Measurements from ENCODE around the gene AZI2.

GRCh38 chr3:28348629-28349468, at the start of gene AZI2, which contains the start of gene ZCWPW2:
- TF ChIP-seq SUZ12 (IDR thresholded peaks at IDR 0.05; ENCODE audit: unreplicated experiment) (no peak), EP300 (IDR thresholded peaks at IDR 0.05; ENCODE audit: borderline replicate concordance in 1 of 2, control insufficient read depth in 1 of 2, low read depth in 2 of 2, low read length in 2 of 2) (peak in 1 of 2 experiments; percentile 53; a peak in 1 of 4 replicates), POLR2A (IDR thresholded peaks at IDR 0.05; ENCODE audit: low read depth, low read length) (peak; percentile 88), PRDM15 (CRISPR knock-in tag; IDR thresholded peaks at IDR 0.05) (no peak), CTCF (IDR thresholded peaks at IDR 0.05 in 2 of 3, conservative IDR thresholded peaks at IDR 0.05 in 1 of 3; ENCODE audit: control insufficient read depth in 2 of 3, extremely low read depth in 1 of 3, insufficient read depth in 1 of 3, low read depth in 3 of 3, low read length in 3 of 3) (peak; percentile 20 to 43 (median 23); a peak in 4 of 6 replicates), MAX (IDR thresholded peaks at IDR 0.05; ENCODE audit: low read depth, low read length) (0 out of 2 replicates have a peak, but pooled peaks have one; percentile 7), GABPA (IDR thresholded peaks at IDR 0.05; ENCODE audit: low read depth) (peak; percentile 82)

Measured in GM12878 (cell line).